OCI-LY3 (cell line): ENCODE measurements around the gene SYNCRIP.

Source experiments
- H2AFZ ChIP-seq: fragments of 200-600, 300-600 bp; shearing (Covaris generic); 2 replicates; pipeline ENCODE4 v1.6.0; 2014; ENCODE audit warnings: antibody characterized with exemption, low read depth, low read length
- H3K27ac ChIP-seq: fragments of 200-600, 300-600 bp; sonication (generic); 2 replicates; pipeline ENCODE4 v1.5.1; 2014; ENCODE audit warnings: mild to moderate bottlenecking, low read length, moderate library complexity, mixed read lengths
- H3K27me3 ChIP-seq: fragments of 200-600, 300-600 bp; sonication (generic); 2 replicates; pipeline ENCODE4 v1.6.1; 2014; ENCODE audit warnings: low read depth, low read length, mixed read lengths
- H3K36me3 ChIP-seq: fragments of 200-600, 300-600 bp; sonication (generic); replicated peaks from 2 replicates; pipeline ENCODE3; 2014; ENCODE audit warnings: low read depth, low read length, mixed read lengths
- H3K4me1 ChIP-seq: fragments of 300-600, 200-600 bp; sonication (generic); 2 replicates; pipeline ENCODE4 v1.6.1; 2014; ENCODE audit warnings: low read length, mixed read lengths
- H3K4me2 ChIP-seq: fragments of 200-600, 300-600 bp; sonication (generic); 2 replicates; pipeline ENCODE4 v1.6.1; 2014; ENCODE audit warnings: low read length, mixed read lengths
- H3K4me3 ChIP-seq: fragments of 300-600, 200-600 bp; sonication (generic); 2 replicates; pipeline ENCODE4 v1.5.1; 2014; ENCODE audit warnings: antibody characterized with exemption, mild to moderate bottlenecking, low read length, moderate library complexity
- H3K79me2 ChIP-seq: fragments of 300-600, 200-600 bp; shearing (Covaris generic); 2 replicates; pipeline ENCODE4 v1.6.1; 2014; ENCODE audit warnings: mild to moderate bottlenecking, low read length, mixed read lengths
- H3K9ac ChIP-seq: fragments of 300-600, 200-600 bp; shearing (Covaris generic); 2 replicates; pipeline ENCODE4 v1.6.0; 2014; ENCODE audit warnings: mild to moderate bottlenecking, low read length, moderate library complexity
- H3K9me3 ChIP-seq: fragments of 200-600, 300-600 bp; shearing (Covaris generic); 2 replicates; pipeline ENCODE4 v1.6.1; 2014; ENCODE audit warnings: low read length, mixed read lengths; ENCODE audit not compliant: insufficient read depth
- H4K20me1 ChIP-seq: fragments of 200-600, 300-600 bp; sonication (generic); 2 replicates; pipeline ENCODE4 v1.6.1; 2016; ENCODE audit warnings: low read length, mixed read lengths; ENCODE audit not compliant: insufficient read depth
- EZH2phosphoT487 ChIP-seq: fragments of 200-600 bp; shearing (Covaris generic); IDR thresholded peaks from 2 replicates; pipeline ENCODE4 v1.6.1; 2018; ENCODE audit warnings: antibody characterized with exemption, mixed run types, low read depth
- TF ChIP-seq, protein P1 (sequence below): fragments of 200-600, 300-600 bp; sonication (generic); IDR thresholded peaks from 2 replicates; pipeline ENCODE4 v1.5.1; 2014; ENCODE audit warnings: antibody characterized with exemption, low read length, low read depth

The SYNCRIP gene

DNA sequence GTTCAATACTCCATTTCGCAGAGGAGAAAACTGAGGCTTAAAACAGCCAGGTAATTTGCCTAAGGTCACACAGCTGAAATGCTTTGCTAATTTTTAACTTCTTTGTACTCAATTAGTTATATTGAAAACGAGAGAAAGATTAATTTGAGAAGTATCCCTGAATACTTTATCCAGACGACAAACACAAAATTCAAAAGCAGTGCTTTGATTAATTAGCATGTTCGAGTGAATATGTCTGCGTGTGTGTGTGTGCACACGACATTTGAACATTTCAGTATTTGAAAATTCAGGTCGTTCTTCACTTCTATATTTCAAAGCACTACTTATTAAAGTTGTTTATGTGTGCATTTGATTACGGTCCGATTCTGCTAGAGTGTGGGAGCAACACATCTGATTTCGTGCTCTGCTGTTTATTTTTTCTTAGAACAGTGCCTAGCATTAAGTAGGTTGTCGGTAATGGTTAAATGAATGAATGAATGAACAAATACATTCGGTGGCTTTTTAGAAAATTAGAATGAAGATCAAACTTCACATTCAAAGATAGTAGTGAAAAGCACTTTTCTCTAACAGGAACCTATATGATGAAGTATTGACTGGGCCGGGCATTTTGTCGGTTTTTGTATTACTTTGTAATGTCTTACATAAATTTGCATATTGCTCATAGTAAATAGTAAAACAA is 36.9 kb upstream of the SYNCRIP start:
- Histone ChIP-seq H3K79me2 (peaks cover 51% of the 10 kb centered on the region), H3K27me3 (no peaks in the 10 kb centered on the region), H3K4me2 (peak overlapping the region; percentile 89), H3K9ac (peak overlapping the region; percentile 91), H3K4me1 (peaks cover 22% of the 10 kb centered on the region), H3K9me3 (no peaks in the 10 kb centered on the region), H2AFZ (peak overlapping the region; percentile 36; the same call in 1 of the 2 replicates), H3K4me3 (peak overlapping the region; percentile 83), H4K20me1 (peaks cover 35% of the 10 kb centered on the region), H3K27ac (peak overlapping the region; percentile 98), H3K36me3 (peaks cover 39% of the 10 kb centered on the region)
- TF ChIP-seq EZH2phosphoT487, result no peak
- TF ChIP-seq, protein P1, sequence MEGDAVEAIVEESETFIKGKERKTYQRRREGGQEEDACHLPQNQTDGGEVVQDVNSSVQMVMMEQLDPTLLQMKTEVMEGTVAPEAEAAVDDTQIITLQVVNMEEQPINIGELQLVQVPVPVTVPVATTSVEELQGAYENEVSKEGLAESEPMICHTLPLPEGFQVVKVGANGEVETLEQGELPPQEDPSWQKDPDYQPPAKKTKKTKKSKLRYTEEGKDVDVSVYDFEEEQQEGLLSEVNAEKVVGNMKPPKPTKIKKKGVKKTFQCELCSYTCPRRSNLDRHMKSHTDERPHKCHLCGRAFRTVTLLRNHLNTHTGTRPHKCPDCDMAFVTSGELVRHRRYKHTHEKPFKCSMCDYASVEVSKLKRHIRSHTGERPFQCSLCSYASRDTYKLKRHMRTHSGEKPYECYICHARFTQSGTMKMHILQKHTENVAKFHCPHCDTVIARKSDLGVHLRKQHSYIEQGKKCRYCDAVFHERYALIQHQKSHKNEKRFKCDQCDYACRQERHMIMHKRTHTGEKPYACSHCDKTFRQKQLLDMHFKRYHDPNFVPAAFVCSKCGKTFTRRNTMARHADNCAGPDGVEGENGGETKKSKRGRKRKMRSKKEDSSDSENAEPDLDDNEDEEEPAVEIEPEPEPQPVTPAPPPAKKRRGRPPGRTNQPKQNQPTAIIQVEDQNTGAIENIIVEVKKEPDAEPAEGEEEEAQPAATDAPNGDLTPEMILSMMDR, result no peak

DNA sequence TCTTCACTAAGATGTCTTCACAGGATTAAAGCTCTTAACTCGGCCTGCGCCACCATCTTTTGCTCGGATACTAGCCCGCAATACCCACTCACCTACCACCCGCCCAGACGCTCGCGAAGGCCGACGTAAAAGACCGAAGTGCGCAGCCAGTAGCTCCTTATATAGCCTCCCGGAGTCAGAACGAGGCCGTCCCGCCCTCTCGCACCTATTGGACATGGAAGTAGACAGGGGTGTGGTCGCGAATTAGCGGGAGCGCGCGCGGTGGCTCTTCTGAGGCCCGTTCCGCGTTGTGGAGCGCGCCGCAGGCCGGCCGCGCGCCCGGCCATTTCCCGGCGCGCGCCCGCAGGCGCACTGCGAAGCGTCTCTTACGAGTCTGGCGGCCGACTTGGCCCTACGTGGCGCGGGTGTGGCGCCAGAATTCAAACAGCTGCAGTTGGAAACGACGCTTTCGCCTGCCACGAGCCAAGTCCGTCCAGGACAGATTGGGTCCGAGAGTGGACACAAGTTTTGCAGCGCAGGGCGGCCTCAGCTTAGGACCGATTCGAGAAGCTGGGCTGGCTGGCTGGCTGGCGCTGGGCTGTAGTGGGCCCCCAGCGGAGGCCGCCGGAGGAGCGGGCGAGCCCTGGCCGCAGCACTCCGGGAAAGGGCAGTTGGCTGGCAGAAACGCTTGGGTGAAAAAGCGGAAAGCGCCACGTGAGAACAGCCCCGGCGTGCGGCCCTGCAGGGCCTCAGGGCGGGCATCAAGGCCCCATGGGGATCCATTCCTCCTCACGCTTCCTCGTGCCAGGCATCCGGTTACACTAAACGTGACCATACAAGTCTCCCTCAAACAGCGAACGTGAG is 36.1 kb upstream of the SYNCRIP start:
- H2AFZ ChIP-seq, result no peak overlapping the region
- H4K20me1 ChIP-seq, result peaks cover 42% of the 10 kb centered on the region
- peaks cover 45% of the 10 kb centered on the region for H3K36me3 ChIP-seq
- H3K4me1 ChIP-seq, result peaks cover 22% of the 10 kb centered on the region
- H3K79me2 ChIP-seq, result peaks cover 58% of the 10 kb centered on the region
- H3K4me3 ChIP-seq, result peak overlapping the region; percentile 97
- H3K4me2 ChIP-seq, result peak overlapping the region; percentile 92
- H3K9ac ChIP-seq, result peak overlapping the region; percentile 97
- no peak for TF ChIP-seq EZH2phosphoT487
- TF ChIP-seq, protein P1, result no peak
- H3K27me3 ChIP-seq, result no peaks in the 10 kb centered on the region
- no peaks in the 10 kb centered on the region for H3K9me3 ChIP-seq
- peak overlapping the region; percentile 98 for H3K27ac ChIP-seq

DNA sequence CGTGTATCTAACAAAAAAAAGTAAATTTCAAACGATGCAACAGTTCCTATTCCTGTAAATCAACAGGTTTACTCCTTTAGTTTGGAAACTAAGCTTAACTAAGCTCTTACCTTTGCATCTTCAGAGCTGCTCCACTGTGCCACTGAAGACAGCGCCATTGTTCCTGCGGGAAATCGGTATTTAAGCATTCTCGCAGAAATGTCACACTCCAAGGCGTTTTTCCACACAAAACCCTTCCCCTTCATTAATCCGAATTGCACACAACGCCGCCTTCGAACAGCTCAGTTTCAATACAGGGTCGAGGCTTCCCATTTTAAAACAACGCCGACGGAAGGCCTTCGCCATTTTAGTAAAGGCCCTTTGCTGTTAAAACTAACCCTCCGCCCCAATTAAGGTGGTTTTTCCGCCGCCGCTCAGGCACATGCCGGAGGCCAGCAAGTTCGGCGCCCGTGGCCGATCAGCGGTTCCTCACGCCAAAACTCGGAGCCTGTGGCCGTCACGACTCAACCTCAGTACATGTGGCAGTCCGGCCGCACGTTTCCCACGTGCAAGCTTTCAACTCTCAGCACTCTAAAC is 35.4 kb upstream of the SYNCRIP start:
- Histone ChIP-seq H3K4me1 (peaks cover 22% of the 10 kb centered on the region), H3K36me3 (peaks cover 51% of the 10 kb centered on the region), H3K9me3 (no peaks in the 10 kb centered on the region), H3K4me2 (peak overlapping the region; percentile 92), H3K4me3 (peak overlapping the region; percentile 97), H3K9ac (peak overlapping the region; percentile 97), H2AFZ (no peak overlapping the region), H3K27ac (peak overlapping the region; percentile 77), H3K79me2 (peaks cover 65% of the 10 kb centered on the region), H4K20me1 (peaks cover 50% of the 10 kb centered on the region), H3K27me3 (no peaks in the 10 kb centered on the region)
- TF ChIP-seq, protein P1, result no peak
- TF ChIP-seq EZH2phosphoT487, result no peak
